HG03280 (cell line): Measurements from ENCODE around the gene DNAH6.

Experiments used
- ATAC-seq: cut with Tn5 transposase; IDR thresholded peaks from one replicate; pipeline ENCODE4 v1.9.1; 2021; ENCODE audit warnings: mild to moderate bottlenecking, moderate library complexity; ENCODE audit not compliant: unreplicated experiment

DNAH6 gene

DNA sequence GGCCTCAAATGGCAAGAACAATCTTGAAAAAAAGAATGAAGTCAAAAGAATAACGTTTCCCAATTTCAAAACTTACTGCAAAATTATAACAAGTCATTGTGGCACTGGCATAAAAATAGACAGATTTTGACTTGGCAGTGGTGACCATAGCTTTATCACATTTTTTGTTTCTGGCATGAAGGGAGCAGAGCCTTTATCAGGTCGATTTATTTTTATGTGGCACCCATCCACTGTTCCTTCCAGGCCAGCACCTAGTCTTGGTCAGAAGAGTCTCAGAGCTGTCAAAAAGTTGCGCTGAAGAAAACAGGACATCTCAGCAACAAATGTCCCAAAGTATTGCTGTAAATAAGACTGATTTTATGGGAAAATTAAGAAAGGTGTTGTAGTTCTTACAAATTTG, 272.2 kb downstream of the DNAH6 start:
- ATAC-seq, result no peak

DNA sequence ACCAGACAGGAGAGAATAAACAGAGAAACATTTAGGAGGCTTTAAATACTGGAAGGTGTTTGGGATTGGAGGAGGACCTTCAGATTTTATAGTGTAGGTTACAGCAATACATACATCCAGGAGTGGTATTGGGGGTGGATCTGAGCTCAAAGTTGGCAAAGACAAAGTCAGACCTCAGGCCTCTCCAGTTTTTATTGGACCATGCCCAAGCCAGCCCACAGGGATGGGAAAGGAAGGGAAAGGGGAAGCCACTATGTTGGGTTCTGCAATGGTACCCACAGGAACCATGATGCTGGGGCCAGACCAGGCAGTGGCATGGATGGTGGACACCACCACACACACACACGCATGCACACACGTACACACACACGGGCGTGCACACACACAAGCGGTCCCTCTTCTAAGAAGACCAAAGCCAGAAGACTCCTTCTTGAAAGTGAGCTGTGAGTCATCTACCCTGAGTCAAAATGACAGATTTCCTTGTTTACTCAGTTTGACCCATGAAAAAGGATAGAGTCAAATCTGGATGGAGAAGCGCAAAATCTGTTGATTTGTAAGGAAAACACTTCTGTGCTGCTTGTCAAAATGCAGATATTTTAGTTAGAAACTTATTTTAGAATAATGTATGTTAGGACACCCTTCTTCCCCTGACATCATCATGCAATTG, 276.7 kb downstream of the DNAH6 start:
- no peak for ATAC-seq

GRCh38 chr2:84793641-84794040, 277.3 kb downstream of the DNAH6 start:
- ATAC-seq, result no peak

DNA sequence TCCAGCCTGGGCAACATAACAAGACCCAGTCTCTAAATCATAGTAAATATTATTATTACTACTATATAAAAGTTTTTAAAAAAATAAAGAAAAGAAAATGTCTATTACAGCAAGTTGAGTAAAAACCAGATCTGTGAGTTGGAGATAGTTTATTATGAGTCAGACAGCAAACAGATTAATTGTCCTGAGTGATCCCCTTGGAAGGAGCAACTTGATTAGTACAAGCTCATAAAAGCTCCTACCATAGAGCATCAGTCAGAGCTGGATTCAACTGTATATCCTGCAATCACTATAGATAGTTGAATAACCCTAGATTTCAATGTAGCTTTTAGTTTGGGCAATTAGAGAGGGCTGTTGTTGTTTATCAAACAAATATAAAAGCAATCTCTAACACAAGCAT, 280.5 kb downstream of the DNAH6 start:
- ATAC-seq, result no peak

- no peak for ATAC-seq
Observed at GRCh38 chr2:84797271-84797670, 281.0 kb downstream of the DNAH6 start.

DNA sequence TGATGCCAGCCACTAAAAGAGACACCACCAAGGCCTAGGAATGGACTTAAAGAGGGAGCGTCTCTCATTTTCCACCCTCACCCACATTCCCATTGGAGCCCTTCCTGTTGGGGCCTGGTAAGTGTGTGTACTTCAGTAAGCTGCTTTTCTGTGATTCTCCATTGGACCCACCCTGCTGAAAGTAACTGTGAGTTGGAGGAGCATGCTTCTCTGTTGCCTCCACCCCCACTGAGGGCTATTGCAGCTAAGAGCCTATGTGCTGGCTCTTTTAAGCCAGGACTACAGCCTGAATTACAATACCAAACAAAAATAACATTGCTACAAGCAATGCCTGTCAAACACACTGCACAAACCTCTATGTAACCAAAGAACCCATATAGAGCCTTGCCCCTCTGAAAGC, 283.5 kb downstream of the DNAH6 start:
- ATAC-seq, result no peak

DNA sequence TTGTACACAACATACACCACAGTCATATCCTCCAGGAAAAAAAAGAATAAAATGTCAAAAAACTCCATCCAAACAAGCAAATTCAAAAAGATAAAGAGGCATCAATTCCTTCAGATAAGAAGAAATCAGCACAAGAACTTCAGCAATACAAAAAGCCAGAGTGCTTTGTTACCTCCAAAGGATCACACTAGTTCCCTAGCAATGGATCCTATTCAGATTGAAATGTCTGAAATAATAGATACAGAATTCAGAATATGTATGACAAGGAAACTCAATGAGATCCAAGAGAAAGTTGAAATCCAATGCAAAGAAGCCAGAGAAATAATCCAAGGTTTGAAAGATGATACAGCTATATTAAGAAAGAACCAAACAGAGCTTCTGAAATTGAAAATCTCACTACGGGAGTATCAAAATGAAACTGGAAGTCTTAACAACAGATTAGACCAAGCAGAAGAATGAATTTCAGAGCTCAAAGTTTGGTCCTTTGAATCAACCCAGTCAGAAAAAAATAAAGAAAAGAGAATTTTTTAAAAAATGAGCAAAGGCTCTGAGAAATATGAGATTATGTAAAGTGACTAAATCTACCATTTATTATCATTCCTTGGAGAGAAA, 284.0 kb downstream of the DNAH6 start:
- peak; percentile 80 for ATAC-seq

GRCh38 chr2:84801811-84802210, 285.5 kb downstream of the DNAH6 start:
- ATAC-seq, result no peak

DNA sequence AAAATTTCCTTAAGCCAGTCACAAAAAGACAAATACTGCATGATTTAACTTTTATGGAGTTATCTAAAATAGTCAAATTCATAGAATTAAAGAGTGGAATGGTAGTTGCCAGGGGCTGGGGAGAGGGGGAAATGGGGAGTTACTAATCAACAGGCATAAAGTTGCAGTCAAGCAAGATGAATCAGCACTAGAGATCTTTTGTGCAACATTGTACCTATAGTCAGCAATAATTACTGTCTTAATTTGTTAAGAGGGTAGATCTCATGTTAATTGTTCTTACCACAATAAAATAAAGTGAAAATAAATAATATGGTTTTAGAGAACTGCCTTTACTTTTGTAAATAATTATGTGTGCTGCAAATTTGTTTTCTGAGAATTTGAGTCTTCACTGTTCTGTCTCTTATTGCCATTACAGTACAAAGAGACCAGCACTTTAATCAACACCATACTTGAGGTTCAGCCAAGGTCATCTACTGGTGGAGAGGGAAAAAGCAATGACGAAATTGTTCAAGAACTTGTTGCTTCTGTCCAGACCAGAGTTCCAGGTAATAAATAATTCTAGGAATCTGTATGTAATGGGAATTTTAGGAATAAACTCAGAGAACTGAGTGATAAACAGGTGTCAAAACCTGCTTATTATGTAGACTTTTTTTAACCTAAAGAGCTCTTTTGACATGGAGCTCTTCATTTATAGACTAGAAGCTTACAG, 289.1 kb downstream of the DNAH6 start:
- ATAC-seq, result no peak

DNA sequence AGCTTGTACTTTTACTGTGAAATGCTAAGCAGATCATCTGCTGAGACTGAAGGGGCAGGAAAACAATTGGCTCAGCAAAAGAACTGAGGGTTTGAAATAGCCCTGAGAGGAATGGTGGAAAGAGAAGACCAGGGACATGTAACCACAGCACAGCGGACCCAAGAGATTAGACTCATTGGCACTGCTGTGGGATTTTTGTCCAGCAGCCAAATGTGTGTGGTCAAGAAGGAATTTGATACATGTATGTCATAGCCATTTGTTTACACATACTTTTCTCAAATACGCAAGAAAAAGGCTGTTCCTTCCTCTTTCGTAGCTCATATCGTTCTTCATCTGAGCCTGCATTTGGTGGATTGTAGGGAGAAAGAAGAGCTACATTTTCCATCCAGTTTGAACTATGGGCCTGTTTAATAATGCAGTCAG, 290.8 kb downstream of the DNAH6 start:
- ATAC-seq, result no peak

- ATAC-seq, result no peak
Observed at GRCh38 chr2:84808279-84808678, 292.0 kb downstream of the DNAH6 start.

DNA sequence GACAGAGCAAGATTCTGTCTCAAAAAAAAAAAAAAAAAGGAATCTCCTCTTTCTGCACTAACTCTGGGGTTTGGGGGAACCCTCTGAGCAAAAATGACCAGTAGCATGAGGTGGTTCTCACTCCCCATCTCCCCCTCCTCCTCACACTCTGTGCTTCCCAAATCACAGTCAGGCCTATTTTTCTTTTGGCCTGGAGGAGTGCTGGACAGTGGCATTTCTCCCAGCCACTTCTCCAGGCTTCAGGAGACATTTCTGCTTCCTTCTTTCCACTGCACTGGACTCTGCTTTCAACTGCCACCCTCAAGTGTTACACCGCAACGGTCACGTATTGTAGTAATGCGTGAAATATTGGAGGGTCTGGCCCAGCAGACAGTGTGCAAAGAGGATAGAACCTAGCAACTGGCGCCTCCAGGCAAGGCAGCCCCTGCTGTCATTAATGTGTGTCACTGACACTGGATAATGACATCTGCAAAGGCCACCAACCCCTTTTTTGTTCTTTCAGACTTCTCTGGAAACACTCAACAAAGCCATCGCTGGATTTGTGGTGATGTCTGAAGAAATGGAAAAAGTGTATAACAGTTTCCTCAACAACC, 295.6 kb downstream of the DNAH6 start:
- no peak for ATAC-seq

DNA sequence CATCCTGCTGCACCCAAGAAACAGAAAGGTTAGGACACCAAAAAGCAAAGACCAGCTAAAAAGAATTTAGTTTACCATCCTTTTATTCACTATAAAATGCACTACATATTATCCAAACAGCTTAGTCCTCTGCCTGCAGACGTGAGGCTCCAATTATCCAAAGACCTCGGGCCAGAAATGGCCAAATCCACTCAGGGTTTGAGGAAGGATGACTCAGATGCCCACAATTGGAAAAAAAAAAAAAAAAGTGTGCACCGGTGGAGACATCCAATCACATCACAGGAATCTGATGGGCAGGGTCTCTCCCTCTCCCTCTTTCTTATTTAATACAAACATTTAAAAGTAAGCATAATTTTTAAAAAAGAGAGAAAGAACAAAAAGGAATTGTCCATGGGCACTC, 298.8 kb downstream of the DNAH6 start:
- no peak for ATAC-seq

GRCh38 chr2:84816426-84817026, 300.2 kb downstream of the DNAH6 start:
- ATAC-seq, result peak; percentile 76

DNA sequence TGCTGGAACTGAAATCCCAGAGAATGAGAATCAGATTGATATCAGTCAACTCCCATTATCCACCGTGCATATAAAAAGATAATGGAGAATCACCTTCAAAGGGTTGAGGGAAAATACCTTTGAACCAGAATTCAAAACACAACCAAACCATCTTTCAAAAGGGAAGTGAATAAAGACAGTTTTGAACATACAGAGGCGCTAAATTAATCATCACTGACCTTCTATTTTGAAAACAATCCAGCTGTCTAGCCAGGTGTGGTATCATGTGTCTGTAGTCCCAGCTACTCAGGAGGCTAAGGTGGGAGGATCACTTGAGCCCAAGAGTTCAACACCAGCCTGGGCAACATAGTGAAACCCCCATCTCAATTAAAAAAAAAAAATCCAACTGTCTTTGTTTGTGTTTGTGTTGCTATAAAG, 300.9 kb downstream of the DNAH6 start:
- peak; percentile 88 for ATAC-seq

GRCh38 chr2:84821806-84822205, 305.5 kb downstream of the DNAH6 start:
- ATAC-seq, result no peak

GRCh38 chr2:84823229-84823628, 306.9 kb downstream of the DNAH6 start:
- no peak for ATAC-seq

DNA sequence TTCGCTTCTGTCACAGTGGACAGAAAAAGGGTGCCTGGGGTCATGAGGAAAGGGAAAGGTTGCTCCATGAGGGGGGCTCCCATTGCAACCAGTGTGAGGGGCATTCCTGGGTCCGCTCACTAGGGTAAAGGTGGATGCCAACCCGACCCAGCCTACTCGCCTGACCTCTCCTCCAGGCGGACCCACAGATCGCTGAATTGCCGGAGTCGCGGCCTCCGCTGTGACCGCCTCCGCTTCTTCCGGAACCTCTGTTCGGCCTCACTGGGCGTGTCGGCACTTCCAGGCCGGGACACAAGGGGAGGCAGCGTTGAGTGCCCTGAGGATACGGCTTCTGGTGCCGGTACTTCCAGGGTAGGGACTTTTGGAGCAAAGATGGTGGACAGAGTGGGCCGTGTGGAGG, 307.5 kb downstream of the DNAH6 start:
- ATAC-seq, result no peak

DNA sequence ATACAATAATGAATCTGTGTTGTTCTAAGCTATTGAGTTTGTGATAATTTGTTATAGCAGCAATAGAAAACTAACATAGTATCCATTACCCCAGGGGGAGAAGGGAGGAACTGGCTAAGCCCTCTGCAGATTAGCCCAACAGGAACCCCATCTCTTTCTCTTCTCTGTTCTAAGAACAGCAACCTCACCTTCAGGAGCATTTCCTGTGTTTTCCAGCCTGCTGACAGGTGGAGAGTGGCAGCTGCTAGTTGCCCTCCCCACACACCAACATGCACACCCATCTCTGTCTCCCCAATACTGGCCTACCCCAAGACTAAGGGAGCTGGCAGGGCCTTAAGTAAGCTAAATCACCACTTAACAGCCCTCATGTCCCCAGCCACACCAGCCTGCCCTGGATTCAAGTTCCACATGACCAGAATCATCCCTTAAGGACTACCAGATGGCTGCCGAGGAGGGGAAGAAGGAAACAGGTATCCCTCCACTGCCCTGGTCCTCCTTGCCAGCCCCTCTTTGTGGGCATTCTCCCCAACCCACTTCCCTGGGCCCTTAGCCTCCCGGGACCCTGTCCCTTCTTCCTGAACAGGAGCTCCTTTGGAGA, 311.8 kb downstream of the DNAH6 start:
- ATAC-seq, result no peak

DNA sequence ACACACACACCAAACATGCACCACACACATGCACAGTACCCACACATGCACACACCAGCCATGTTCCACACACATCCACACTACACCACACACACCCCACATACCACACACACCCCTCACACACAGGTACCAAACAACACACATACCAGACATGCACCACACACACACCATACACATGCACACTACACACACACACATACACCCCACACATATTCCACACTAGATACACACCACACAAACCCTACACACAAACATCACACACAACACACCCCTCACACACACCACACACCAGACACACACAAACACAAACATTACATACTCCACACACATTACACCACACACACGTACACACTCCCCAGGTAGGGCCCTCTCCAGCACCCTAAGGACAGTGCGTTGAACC, 313.4 kb downstream of the DNAH6 start:
- ATAC-seq, result no peak

DNA sequence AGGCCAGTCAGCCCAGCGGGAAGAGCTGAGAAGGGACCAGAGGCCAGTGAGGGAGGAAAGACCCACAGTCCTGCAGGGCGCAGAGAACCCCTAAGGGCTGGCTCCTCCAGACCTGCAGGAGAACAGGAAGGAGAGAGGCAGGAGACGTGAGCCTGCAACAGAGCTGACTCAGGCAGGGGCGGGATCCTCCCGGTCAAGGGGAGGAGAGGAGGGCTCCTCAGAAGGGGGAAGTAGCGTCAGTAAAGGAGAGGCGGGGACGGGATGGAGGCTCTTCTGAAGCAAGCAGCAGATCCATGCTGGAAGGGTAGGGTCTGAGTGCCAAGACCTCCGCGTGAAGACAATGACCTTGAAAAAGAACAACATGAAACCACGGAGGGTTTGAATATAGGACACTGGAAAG, 313.8 kb downstream of the DNAH6 start:
- no peak for ATAC-seq
